HG03139 (cell line): ENCODE data around the gene SRSF3.

Source experiments
- ATAC-seq: cut with Tn5 transposase; IDR thresholded peaks from one replicate; pipeline ENCODE4 v1.9.1; 2021; ENCODE audit not compliant: unreplicated experiment

SRSF3 gene

DNA sequence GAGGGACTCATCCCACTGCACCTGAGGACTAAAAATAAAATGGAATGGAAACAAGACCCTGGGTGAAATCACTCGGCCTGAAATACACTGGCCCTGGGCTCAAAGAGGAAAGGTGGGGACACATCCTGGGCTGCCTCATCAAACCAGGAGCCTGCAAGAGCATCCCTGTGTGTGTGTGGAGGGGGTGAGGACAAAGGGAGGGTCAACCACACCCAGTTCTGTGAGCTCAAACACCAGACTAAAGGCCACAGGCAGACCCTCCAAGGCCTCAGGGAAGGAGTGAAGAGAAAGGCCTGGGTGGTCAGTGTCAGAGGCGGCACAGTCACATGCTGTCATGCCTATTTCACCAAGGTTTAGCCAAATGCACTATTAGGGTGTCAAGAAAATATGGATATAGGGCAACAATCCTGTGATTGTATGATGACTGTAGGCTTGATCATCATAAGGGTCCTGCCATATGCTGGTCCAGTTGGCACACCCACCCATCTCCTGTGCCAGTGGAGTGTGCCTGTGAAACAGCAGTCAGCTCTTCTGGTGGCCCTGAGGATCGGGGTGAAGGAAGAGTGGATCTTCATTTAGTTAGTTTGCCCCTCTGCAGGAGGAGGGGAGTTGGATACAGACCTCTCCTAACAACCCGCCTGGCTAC lies 28.9 kb downstream of the SRSF3 start:
- no peak for ATAC-seq

DNA sequence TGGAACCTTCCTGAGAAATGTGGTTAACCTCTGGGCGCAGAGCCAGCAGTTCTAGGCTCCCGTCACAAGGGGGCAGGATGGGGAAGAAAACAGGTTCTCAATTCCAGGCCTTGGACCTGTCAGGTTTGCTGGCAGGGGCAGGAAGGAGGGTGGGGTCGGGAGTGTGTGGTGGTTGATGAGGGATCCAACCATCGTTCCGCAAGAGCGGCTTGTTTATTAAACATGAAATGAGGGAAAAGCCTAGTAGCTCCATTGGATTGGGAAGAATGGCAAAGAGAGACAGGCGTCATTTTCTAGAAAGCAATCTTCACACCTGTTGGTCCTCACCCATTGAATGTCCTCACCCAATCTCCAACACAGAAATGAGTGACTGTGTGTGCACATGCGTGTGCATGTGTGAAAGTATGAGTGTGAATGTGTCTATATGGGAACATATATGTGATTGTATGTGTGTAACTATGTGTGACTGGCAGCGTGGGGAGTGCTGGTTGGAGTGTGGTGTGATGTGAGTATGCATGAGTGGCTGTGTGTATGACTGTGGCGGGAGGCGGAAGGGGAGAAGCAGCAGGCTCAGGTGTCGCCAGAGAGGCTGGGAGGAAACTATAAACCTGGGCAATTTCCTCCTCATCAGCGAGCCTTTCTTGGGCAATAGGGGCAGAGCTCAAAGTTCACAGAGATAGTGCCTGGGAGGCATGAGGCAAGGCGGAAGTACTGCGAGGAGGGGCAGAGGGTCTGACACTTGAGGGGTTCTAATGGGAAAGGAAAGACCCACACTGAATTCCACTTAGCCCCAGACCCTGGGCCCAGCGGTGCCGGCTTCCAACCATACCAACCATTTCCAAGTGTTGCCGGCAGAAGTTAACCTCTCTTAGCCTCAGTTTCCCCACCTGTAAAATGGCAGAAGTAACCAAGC lies 29.6 kb downstream of the SRSF3 start:
- ATAC-seq = no peak

DNA sequence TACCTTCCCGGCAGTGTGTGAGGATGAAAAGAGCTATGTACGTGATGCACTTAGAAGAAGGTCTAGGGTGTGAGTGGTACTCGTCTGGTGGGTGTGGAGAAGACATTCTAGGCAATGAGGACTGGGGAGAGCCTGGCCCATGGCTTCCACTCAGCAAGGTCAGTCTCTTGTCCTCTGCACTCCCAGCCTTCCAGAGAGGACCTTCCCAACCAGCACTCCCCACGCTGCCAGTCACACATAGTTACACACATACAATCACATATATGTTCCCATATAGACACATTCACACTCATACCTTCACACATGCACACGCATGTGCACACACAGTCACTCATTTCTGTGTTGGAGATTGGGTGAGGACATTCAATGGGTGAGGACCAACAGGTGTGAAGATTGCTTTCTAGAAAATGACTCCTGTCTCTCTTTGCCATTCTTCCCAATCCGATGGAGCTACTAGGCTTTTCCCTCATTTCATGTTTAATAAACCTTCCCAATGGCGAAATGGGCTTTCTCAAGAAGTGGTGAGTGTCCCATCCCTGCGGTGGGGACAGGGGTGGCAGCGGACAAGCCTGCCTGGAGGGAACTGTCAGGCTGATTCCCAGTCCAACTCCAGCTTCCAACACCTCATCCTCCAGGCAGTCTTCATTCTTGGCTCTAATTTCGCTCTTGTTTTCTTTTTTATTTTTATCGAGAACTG lies 30.4 kb downstream of the SRSF3 start:
- no peak for ATAC-seq

DNA sequence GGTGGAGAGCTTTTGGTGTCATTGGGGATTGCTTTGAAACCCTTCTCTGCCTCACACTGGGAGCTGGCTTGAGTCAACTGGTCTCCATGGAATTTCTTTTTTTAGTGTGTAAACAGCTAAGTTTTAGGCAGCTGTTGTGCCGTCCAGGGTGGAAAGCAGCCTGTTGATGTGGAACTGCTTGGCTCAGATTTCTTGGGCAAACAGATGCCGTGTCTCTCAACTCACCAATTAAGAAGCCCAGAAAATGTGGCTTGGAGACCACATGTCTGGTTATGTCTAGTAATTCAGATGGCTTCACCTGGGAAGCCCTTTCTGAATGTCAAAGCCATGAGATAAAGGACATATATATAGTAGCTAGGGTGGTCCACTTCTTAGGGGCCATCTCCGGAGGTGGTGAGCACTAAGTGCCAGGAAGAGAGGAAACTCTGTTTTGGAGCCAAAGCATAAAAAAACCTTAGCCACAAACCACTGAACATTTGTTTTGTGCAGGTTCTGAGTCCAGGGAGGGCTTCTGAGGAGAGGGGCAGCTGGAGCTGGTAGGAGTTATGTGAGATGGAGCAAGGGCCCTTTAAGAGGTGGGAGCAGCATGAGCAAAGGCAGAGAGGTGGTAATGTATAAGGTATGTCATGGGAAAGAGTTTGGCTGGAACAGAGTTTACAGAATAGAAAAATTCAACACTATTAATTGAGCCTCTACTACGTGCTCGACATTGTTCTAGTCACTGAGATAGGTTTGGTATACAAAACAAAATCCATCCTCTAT lies 31.2 kb downstream of the SRSF3 start:
- no peak for ATAC-seq

DNA sequence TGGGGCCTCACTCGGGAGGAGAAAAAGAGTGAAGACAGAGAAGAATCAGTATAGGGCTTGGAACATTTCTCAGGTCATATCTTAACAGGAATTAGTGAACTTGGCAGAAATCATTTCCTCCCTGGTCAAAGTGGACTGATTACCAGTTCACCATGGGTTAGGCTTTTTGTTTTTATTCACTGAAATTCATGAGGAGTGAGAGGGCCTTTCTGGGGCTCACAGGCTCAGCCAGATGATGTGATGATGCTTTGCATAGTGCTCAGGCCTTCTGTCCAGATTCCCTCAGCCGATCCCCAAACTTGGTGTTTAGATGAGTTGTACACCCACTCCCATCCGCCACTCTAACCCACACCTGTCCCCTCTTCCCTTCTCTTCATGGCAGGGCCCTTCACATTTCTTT lies 32.5 kb downstream of the SRSF3 start:
- no peak for ATAC-seq

DNA sequence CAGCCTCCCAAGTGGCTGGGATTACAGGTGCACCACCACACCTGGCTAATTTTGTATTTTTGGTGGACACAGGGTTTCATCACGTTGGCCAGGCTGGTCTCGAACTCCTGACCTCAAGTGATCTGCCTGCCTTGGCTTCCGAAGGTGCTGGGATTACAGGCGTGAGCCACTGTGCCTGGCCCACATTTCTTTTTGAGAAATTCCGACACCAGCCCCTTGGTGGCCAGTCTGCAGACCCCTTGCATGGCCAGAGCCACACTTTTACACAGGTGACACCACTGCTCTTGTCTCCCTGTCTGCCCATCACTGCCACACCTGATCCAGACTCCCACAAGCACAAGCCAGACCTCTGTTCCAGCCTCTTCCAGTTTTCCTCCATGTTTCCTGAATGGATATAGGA lies 33.0 kb downstream of the SRSF3 start:
- no peak for ATAC-seq

DNA sequence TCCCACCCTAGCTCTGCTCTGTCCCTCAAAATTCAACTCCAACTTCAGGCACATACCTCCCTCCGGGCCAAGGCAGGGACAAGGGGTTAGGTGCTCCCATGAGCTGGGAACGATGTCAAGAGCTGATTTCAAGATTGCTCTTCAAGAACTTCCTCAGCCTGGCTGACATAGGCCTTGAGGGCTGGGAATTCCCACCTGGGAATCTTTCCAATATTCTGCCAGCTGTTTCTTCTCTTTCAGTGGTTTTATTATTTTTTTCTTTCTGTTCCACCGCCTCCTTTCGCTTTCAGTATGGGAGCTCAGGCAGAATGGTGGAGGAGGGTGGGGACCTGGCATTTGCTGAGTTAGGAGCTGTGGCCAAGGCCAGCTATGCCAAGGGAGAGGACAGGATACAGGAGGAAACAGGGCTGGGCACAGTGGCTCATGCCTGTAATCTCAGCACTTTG lies 33.7 kb downstream of the SRSF3 start:
- ATAC-seq = no peak

DNA sequence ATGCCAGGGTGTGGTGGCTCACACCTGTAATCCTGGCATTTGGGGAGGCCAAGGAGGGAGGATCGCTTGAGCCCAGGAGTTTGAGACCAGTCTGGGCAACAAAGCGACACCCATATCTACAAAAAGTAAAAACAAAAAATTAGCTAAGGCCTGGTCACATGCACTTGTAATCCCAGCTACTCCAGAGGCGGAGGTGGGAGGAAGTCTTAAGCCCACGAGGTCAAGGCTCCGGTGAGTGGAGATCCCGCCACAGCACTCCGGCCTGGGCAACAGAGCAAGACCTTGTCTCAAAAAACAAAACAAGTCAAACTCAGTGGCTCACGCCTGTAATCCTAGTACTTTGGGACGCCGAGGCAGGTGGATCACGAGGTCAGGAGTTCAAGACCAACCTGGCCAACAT lies 35.6 kb downstream of the SRSF3 start:
- no peak for ATAC-seq

DNA sequence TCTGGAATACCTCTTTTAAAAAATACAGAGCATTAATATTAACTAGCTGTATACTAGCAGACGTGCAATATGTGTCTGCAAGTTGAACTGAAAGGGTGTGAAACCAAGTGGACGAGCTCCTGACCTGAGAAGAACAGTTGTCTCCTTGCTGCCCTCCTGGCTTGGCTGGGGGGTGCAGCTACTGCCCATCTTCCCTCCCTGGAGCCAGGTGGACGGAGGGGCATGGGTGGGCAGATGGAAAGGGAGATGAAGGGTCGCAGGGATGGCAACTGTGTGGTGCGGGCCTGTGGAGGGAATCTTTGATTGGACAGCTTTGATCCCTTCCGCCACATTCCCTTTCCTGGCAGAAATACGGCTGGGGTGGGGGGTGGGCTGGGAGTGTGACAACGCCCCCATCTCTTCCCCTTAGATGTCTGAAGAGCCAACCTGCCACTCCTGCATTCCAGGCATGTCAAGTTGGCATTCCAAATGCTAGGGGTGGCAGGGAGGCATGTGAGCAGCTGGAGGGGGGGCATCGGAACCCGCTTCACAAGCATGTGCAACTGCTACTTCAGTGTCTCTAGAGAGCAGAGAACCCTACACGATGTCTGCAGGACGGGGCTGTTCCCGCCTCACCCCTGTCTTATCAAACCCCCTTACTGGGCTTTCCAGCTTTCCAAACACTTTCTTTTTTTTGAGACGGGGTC lies 37.3 kb downstream of the SRSF3 start:
- ATAC-seq = no peak

DNA sequence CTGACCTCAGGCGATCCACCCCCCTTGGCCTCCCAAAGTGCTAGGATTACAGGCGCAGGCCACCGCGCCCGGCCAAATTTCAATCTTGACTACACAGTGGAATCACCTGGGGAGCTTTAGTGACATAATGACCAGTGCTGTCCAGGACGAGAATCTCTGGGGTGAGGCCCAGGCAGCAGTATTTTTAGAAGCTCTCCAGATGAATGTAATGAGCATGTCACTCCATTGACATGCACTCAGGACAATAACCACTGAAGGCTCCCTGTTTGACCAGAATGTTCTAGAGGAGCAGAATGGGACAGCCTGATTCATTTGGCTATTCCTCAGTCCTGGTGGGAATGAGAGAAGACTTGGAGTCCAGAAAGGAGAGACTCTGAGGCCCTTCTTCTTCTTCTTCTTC lies 39.2 kb downstream of the SRSF3 start:
- ATAC-seq = no peak

DNA sequence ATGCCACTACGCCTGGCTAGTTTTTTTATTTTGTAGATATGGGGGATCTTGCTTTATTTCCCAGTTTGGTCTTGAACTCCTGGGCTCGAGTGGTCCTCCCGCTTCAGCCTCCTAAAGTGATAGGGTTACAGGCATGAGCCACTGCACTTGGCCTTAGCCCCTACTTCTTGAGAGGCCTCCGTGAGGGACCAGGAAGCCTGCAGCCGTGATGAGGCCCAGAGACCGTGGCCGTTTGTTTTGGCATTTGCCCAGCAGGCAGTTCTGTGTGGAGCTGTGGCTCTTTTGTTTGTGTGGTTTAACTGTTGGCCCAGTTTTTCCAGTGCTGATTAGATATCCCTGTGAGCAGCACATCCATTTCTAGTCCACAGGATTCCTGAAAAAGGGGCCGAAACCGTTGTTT lies 39.8 kb downstream of the SRSF3 start:
- no peak for ATAC-seq

DNA sequence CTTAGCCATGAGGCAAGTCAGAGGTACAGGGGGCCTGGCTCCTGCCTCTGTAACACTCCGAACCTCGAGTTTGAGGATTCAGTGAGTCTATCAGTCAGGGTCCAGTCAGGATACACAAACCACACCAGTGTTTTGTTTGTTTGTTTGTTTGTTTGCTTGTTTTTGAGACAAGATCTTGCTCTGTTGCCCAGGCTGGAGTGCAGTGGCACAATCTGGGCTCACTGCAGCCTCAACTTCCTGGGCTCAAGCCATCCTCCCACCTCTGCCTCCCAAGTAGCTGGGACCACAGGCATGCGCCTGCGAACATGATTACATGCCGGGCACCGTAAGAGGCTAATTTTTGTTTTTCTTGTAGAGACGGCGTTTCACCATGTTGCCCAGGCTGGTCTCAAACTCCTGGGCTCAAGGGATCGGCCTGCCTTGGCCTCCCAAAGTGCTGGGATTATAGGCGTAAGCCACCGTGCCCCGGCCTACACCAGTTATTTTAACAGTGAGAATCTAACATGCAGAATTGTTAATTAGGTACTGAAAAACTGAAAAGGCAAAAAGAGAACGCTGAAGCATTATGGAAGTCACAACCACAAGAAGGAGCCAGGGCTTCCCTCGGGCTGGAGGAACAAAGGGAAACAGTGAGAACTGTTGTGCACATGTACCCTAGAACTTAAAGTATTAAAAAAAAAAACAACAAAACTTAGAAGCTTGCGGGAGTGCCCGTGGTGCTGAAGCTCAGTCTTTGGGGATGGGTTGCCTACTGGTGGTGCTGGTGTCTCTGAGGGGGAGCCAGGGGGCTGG lies 40.4 kb downstream of the SRSF3 start:
- no peak for ATAC-seq

DNA sequence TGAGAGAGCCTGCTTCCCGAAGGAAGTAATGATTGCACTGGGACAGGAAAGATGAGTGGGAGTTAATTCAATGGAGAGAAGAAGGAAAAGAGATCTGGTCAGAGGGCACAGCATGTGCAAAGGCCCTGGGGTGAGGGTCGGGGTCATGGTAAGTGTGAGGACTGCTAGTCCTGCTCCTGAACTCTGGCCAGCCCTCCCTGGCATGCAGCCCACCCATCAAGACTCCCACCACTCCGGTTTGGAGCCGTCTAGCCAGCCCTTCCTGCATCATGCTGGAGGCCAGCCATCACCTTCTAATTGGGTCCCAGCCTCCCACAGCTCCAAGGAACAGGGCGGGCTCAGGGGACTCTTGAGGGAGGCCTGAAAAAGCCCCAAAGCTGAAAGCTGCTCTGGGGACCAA lies 42.1 kb downstream of the SRSF3 start:
- no peak for ATAC-seq

DNA sequence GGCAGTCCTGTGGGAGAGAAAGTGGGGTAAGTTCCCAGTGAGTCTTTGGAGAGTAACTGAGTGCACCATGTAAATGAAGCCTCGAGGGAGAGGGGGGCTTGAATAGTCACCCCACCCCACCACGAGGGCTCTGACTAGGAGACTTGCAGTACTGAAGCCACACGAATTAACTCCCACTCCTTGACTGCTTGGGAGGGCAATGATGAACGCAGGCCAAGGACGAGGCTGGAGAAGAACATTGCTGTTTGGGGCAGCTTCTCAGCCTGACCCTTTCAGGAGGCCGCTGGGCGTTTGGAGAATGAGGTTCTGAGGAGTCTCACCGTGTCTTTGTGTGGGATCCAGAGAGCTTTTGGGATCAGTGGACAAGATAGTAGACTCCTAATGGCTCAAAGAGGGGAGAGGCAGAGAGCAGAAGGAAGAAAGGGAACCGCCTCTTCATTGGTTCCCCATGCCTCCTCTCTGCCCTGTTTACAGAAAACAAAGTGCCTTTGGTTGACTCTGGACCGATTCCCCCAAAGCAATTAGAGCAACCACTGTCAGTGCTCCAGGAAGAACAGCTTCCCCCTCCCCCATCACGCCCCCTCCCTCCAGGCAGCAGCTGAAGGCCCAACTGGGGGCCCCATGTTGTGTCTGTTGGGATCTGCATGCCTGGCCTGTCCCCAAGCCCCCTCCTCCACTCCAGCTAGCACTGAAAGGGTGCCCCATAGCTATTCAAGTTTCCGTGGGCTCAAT lies 42.7 kb downstream of the SRSF3 start:
- ATAC-seq = no peak

DNA sequence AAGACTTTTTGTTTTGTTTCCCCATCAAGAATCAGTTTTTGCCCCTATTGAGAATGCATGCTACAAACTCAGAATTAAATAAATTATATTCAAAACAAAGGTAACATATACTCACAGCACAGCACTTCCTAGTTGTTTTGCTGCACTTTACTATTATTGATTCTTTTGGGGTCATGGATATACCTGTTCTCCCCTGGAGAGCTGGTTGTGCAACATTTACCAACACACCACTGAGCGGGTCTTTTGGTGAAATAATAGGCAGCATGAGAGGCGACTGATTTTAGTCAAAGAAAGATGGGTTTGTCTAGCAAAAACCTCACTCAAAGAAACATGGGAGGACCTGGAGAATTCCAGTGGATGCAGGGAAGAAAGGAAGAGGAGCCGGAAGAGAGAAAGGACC lies 44.4 kb downstream of the SRSF3 start:
- no peak for ATAC-seq

DNA sequence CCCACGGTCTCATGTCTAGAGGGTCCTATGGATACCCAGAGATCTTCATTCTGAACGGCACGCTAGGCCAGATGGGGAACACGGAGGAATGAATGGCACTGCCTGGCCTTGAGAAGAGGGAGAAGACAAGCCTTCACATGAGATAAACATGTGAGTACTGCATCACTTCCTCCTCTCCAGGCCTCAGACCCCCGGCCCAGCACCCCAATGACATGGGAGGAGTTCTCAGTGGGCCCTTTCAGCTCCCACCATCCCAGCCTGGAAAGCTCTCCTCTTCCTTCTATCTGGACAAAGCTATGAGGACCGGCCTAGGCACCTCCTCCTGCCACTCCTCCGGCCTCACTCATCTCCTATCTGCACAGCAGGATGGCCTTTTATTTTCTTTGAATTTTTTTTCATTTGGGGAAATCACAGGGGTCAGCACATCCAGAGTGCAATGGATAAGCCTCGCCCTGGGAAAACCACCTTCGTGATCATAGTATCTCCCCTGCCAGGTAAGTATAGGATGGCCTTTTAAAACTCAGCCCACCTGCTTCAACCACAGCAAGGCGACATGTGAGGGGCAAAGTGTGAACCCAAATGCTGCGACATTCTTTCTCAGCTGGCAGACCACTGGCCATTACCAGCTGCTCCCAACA lies 45.1 kb downstream of the SRSF3 start:
- no peak for ATAC-seq

DNA sequence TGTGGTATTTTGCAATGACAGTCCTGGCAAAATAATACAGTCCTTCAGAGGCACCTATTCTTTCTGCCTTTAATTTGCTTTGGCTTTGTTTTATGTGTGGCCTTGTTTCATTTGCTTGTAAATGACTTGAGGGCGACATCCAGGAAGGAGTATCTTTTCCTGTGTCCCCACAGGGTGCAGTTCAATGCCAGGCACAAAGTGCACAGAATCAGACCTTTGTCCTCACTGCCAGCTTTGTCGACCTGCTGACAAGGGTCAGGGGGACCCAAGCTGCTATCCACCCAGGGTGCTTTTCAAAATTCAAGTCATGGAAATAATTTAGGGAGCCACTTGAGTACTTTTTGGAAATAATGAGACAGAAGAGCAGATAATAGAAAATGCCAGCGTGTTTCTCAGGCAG lies 47.4 kb downstream of the SRSF3 start:
- ATAC-seq = no peak

DNA sequence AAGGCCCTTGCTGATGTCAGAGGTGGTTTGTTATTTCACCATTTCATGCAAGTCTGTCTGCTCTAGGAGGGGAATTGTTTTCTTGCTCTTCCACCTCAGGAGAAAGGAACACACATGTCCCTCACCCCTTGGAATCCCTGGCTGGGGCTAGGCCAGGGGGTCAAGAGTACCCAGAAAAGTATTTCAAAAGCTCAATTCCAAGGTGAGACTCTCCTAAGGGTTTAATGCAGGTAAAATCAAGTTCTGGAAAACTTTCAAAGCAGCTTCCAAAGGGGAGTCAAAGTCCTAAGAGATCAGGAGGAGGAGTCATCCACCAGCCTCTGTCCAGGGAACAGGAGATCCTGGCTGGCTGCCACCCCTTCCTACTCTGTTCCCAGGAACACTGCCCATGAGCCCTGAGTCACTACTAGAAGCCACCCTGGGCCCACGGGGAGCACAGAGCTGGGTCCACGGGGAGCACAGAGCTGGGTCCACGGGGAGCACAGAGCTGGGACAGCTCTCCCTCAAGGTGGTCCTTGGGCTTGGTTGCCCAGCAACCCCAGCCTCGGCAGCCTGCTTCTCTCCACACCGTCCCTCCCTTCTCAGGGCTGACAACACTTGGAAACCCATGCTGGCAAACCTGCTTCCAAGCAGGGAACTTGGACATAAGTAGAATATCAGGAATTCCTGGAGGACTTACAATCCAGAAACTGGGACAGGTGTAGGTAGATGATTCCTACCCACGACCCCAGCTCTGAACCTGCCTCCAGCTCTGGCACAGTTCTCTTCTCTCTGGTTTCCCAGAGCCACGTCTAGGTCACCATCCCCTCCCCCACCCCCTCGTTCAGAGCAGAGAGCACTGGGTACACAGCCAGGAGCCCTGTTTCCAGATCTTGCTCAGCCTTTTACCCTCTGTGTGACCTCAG lies 49.0 kb downstream of the SRSF3 start:
- ATAC-seq = no peak
